Left ventricle myocardium inferior (tissue), 1 donor: ENCODE data around the gene CCDC34. TPM values are rescaled to one million over a fixed set of nuclear protein-coding genes. Genes with fewer than 3 reads are reported as not detected.

Source experiments
- DNase-seq: peaks from one replicate; pipeline ENCODE4 v3.0.0-alpha.2; 2020
- H3K27ac ChIP-seq: fragments of 200-600 bp; replicated peaks from 2 replicates; pipeline ENCODE4 v1.8.0; 2021
- H3K27me3 ChIP-seq: fragments of 200-600 bp; 2 replicates; pipeline ENCODE4 v1.8.0; 2021; ENCODE audit warnings: low read depth
- H3K36me3 ChIP-seq: fragments of 200-600 bp; 2 replicates; pipeline ENCODE4 v1.8.0; 2021
- H3K4me1 ChIP-seq: fragments of 200-600 bp; 2 replicates; pipeline ENCODE4 v1.8.0; 2021
- H3K4me3 ChIP-seq: fragments of 200-600 bp; 2 replicates; pipeline ENCODE4 v1.8.0; 2021; ENCODE audit warnings: mild to moderate bottlenecking, moderate library complexity
- H3K9me3 ChIP-seq: fragments of 200-600 bp; replicated peaks from 2 replicates; pipeline ENCODE4 v1.8.0; 2021
- intact Hi-C: fragments of 100-400 bp; cut with micrococcal nuclease; formaldehyde crosslinking; loops from one replicate; pipeline ENCODE4 v1.11.0; 2022
- total RNA-seq: library from RNA; stranded (reverse); fragmentation: NEBNext Ultra II Directional; extraction: Animal tissue kit (Norgen Biotek cat#: 25700); gene quantifications from one replicate; pipeline ENCODE4 v1.2.1, GENCODE V29; 2021
- TF ChIP-seq, protein P1 (sequence below): fragments of 200-600 bp; IDR thresholded peaks from 2 replicates; pipeline ENCODE4 v1.8.0; 2021; ENCODE audit warnings: antibody characterized with exemption, mild to moderate bottlenecking, borderline replicate concordance
- donor health status: DM: no; HTN: yes; CAD: no; lungs with severe emphysema.

Gene CCDC34
- total RNA-seq, 1 donor from 2014 or later: 1.6 TPM

DNA sequence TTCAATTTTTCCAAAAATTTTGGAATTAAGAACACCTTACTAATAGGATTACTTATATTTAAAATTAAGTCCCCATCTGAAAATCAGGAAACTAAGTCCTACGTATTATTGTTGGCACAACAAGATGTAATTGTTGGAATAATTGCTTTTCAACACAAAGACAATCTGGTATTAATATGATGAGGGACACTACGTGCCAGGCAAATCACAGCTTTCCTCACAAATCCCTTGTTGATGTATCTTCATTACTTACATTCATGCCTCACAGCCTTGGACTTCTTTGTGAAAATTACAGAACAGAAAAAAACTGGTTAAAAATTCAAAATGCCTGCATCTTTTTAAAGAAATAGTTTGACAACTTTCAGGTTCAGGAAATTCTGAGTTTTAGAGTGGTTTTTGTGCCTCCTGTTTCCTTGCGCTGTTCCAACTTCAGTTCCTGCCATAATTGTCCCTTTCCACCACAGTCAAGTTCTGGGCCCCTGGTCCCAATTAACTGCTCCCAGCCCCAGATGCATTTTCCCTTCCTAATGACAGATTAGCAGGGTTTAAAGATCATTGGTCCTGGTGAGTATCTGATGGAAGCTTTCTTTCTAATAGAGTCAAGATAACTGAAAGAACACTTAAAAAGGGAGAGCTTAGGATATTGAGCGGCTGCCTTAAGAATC lies 23.3 kb upstream of the CCDC34 start:
- Histone ChIP-seq H3K27me3 (no peaks in the 10 kb centered on the region), H3K9me3 (no peaks in the 10 kb centered on the region), H3K27ac (peak overlapping the region; percentile 11), H3K36me3 (peaks cover 18% of the 10 kb centered on the region), H3K4me1 (peaks cover 33% of the 10 kb centered on the region), H3K4me3 (no peak overlapping the region)
- DNase-seq: no peak
- TF ChIP-seq, protein P1, sequence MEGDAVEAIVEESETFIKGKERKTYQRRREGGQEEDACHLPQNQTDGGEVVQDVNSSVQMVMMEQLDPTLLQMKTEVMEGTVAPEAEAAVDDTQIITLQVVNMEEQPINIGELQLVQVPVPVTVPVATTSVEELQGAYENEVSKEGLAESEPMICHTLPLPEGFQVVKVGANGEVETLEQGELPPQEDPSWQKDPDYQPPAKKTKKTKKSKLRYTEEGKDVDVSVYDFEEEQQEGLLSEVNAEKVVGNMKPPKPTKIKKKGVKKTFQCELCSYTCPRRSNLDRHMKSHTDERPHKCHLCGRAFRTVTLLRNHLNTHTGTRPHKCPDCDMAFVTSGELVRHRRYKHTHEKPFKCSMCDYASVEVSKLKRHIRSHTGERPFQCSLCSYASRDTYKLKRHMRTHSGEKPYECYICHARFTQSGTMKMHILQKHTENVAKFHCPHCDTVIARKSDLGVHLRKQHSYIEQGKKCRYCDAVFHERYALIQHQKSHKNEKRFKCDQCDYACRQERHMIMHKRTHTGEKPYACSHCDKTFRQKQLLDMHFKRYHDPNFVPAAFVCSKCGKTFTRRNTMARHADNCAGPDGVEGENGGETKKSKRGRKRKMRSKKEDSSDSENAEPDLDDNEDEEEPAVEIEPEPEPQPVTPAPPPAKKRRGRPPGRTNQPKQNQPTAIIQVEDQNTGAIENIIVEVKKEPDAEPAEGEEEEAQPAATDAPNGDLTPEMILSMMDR: no peak
- intact Hi-C loops: no loop called here

DNA sequence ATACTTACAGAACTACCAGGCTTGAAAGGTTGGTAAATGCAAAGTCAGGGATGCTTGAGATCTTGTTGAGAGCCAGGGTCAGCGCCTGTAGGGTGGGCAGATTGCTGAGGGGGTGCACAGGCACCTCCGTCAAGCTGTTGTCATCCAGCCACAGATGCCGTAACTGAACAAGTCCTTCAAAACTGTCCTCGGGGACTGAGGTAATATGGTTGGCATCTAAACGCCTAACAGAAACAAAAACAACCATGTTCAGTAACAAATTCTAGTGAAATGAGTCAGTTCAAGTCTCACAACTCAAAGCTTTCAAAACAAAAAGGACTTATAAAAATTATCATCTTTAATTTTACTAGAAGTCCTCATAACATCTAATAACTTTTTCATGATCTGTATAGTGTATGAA lies 22.2 kb upstream of the CCDC34 start:
- Histone ChIP-seq H3K4me1 (peaks cover 30% of the 10 kb centered on the region), H3K27me3 (no peaks in the 10 kb centered on the region), H3K4me3 (no peak overlapping the region), H3K27ac (peak overlapping the region; percentile 11), H3K9me3 (no peaks in the 10 kb centered on the region), H3K36me3 (peaks cover 28% of the 10 kb centered on the region)
- TF ChIP-seq, protein P1: no peak
- DNase-seq: no peak
- intact Hi-C loops: no loop called here

DNA sequence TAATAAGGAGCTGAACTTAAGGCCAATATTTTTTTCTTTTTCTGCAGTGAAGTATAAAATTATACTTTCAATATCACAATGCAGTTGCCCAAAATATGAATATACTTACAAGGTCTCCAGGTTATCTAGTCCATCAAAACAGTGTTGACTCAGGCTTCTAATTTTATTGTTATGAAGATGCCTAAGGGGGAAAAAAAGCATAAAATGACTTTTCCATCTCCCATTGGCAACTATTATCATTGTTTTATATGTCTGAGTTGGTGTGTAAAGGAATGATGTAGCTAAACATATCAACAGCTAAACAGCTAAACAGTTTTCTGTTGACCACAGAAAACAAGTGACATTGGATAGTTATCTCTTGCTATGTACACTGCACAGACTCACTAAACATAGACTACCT lies 21.2 kb upstream of the CCDC34 start:
- Histone ChIP-seq H3K36me3 (peaks cover 38% of the 10 kb centered on the region), H3K27me3 (no peaks in the 10 kb centered on the region), H3K4me3 (no peak overlapping the region), H3K4me1 (peaks cover 30% of the 10 kb centered on the region), H3K27ac (no peak overlapping the region), H3K9me3 (no peaks in the 10 kb centered on the region)
- TF ChIP-seq, protein P1: no peak
- intact Hi-C loops: no loop called here
- no peak for DNase-seq

DNA sequence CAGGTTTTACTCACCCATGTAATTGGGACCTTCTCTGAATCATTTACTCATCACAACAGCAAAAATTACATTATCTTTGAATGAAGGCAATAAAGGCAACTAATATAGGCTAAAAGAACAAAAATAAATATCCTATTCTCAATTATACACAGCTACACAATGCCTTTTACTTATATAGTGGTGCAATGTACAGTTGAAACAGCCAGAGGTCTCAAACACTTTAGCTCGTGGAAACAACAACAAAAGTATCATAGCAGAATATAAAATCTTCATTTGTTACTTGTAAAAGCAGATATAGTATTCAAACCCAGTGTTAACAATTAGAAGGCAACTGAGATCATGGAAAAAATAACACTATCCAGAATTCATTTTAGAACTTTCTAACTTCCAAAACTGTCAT lies 20.6 kb upstream of the CCDC34 start:
- no peak overlapping the region for H3K27ac ChIP-seq

DNA sequence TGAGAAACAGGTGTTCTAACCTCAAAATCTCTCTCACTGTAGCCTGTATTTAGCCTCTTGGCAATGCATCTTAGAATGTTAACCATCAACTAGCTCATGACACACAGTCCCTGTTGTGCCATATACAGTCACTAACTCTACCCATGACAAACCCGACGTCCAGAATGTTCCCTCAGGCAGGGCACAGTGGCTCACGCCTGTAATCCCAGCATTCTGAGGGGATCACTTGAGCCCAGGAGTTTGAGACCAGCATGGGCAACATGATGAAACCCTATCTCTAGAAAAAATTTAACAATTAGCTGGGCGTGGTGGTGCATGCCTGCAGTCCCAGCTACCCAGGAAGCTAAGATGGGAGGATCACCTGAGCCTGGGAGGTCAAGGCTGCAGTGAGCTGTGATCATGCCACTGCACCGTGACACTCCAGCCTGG lies 18.2 kb upstream of the CCDC34 start:
- Histone ChIP-seq H3K27me3 (no peaks in the 10 kb centered on the region), H3K27ac (no peak overlapping the region), H3K9me3 (no peaks in the 10 kb centered on the region), H3K4me3 (no peak overlapping the region), H3K4me1 (peaks cover 23% of the 10 kb centered on the region), H3K36me3 (peaks cover 59% of the 10 kb centered on the region)
- intact Hi-C loops: no loop called here
- no peak for DNase-seq
- TF ChIP-seq, protein P1: no peak

More for the DNA sequence above, 20.6 kb upstream of the CCDC34 start:
- Histone ChIP-seq H3K36me3 (peaks cover 44% of the 10 kb centered on the region), H3K4me3 (no peak overlapping the region), H3K4me1 (peaks cover 30% of the 10 kb centered on the region), H3K27me3 (no peaks in the 10 kb centered on the region), H3K9me3 (no peaks in the 10 kb centered on the region)
- DNase-seq: no peak
- TF ChIP-seq, protein P1: peak; percentile 14
- intact Hi-C loops: no loop called here
